Heart left ventricle (tissue), 13 donors: Measurements from ENCODE around the gene SMCO4.

Source experiments
- POLR2A ChIP-seq, 2 donors: fragments of 450-650 bp; IDR thresholded peaks; one replicate each; pipeline ENCODE4 v1.6.1; 2017; ENCODE audit warnings: antibody characterized with exemption in 2 of 2, mild to moderate bottlenecking in 2 of 2, moderate library complexity in 2 of 2
- TF ChIP-seq, protein P1 (sequence below), 12 donors: fragments of 200-600 bp; sonication (generic) in 4 of 12; IDR thresholded peaks; one replicate each; pipeline versions ENCODE4 v1.5.0 to v1.8.0; 2018 to 2022; ENCODE audit warnings: antibody characterized with exemption in 12 of 12, mild to moderate bottlenecking in 5 of 12
- donor health status: ischemic (EF 13 %, LVEDD 7.1; RV severe dilation, severe dysfunction).
- donor health status: DM: no; HTN: yes; CAD: no.
- donor health status: DM: no; HTN: no; CAD: no.
- donor health status: ischemic (EF 25% LVEDD 6.9; RV normal size, moderate dysfunction).
- donor health status: ischemic (EF 25% LVEDD 5.7; RV mildly dilated, moderate dysfunction).
- donor health status: ischemic (EF 35%, LVEDD 5.7; RV mildly dilated, moderate dysfunction).
- donor health status: nonischemic (EF 11% LVEDD 7.7; RV severe dilation, severe dysfunction).
- donor health status: DM: yes; HTN: yes; CAD: no.
- donor health status: PGD.
- donor health status: ischemic (EF 29% LVEDD 5.4; RV normal size, mild dysfunction).
- donor health status: nonischemic (EF 23%, LVEDD 6.1; RV moderate dilation, normal function).

GRCh38 chr11:93444617-93445073, 98.5 kb downstream of the SMCO4 start:
- TF ChIP-seq, protein P1, sequence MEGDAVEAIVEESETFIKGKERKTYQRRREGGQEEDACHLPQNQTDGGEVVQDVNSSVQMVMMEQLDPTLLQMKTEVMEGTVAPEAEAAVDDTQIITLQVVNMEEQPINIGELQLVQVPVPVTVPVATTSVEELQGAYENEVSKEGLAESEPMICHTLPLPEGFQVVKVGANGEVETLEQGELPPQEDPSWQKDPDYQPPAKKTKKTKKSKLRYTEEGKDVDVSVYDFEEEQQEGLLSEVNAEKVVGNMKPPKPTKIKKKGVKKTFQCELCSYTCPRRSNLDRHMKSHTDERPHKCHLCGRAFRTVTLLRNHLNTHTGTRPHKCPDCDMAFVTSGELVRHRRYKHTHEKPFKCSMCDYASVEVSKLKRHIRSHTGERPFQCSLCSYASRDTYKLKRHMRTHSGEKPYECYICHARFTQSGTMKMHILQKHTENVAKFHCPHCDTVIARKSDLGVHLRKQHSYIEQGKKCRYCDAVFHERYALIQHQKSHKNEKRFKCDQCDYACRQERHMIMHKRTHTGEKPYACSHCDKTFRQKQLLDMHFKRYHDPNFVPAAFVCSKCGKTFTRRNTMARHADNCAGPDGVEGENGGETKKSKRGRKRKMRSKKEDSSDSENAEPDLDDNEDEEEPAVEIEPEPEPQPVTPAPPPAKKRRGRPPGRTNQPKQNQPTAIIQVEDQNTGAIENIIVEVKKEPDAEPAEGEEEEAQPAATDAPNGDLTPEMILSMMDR (IDR thresholded peaks at IDR 0.05), result no peak
- no peak for TF ChIP-seq POLR2A (IDR thresholded peaks at IDR 0.05)
